Measurements from ENCODE around the gene HASPIN. TPM values are rescaled to one million over a fixed set of nuclear protein-coding genes. Genes with fewer than 3 reads are reported as not detected.

HASPIN gene
- under 1 TPM; 0.33 to 0.79 (median 0.70) TPM for total RNA-seq
- 0.54 TPM for total RNA-seq (2013)

- Histone ChIP-seq H3K4me1 (ENCODE audit: control insufficient read depth, insufficient read depth, low read length) (peaks cover 27% of the 10 kb centered on the region), H3K9me3 (ENCODE audit: control insufficient read depth, insufficient read depth, low read length) (no peaks in the 10 kb centered on the region), H3K27me3 (ENCODE audit: control insufficient read depth, insufficient read depth, low read length) (no peaks in the 10 kb centered on the region), H3K36me3 (ENCODE audit: control insufficient read depth, insufficient read depth, low read length) (peaks cover 11% of the 10 kb centered on the region), H3K4me3 (ENCODE audit: low read length) (peak within 1 kb of the TSS; percentile 78), H3K27ac (ENCODE audit: low read length) (peak within 1 kb of the TSS; percentile 60)
- peak; percentile 89 to 98 for DNase-seq
- TF ChIP-seq, protein P1, sequence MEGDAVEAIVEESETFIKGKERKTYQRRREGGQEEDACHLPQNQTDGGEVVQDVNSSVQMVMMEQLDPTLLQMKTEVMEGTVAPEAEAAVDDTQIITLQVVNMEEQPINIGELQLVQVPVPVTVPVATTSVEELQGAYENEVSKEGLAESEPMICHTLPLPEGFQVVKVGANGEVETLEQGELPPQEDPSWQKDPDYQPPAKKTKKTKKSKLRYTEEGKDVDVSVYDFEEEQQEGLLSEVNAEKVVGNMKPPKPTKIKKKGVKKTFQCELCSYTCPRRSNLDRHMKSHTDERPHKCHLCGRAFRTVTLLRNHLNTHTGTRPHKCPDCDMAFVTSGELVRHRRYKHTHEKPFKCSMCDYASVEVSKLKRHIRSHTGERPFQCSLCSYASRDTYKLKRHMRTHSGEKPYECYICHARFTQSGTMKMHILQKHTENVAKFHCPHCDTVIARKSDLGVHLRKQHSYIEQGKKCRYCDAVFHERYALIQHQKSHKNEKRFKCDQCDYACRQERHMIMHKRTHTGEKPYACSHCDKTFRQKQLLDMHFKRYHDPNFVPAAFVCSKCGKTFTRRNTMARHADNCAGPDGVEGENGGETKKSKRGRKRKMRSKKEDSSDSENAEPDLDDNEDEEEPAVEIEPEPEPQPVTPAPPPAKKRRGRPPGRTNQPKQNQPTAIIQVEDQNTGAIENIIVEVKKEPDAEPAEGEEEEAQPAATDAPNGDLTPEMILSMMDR (IDR thresholded peaks at IDR 0.05) = no peak
- peak within 1 kb of the TSS; percentile 21 to 52 for H3K27ac Mint-ChIP-seq
- peaks cover 18 to 31% of the 10 kb centered on the region in 2 donors for H3K4me1 Mint-ChIP-seq
- ATAC-seq = peak; percentile 92 to 96 (median 96)
- H3K9me3 Mint-ChIP-seq = no peaks in the 10 kb centered on the region
- WGBS (ENCODE audit: insufficient coverage) = under 1% methylated on average over 98 of the region's 98 CpGs
- H3K27me3 Mint-ChIP-seq (ENCODE audit: low read depth in 2 of 2) = no peaks in the 10 kb centered on the region
- peaks cover under 1% of the 10 kb centered on the region for H3K36me3 Mint-ChIP-seq
- intact Hi-C loops (cut with micrococcal nuclease) = no loop called here
- peak within 1 kb of the TSS; percentile 88 for H3K4me3 Mint-ChIP-seq
Measured at GRCh38 chr17:3723556-3724377, at the start of gene HASPIN. TSS of gene HASPIN (plus strand) at chr17:3723903. CDS start at chr17:3723936, 33 bp downstream.

DNA sequence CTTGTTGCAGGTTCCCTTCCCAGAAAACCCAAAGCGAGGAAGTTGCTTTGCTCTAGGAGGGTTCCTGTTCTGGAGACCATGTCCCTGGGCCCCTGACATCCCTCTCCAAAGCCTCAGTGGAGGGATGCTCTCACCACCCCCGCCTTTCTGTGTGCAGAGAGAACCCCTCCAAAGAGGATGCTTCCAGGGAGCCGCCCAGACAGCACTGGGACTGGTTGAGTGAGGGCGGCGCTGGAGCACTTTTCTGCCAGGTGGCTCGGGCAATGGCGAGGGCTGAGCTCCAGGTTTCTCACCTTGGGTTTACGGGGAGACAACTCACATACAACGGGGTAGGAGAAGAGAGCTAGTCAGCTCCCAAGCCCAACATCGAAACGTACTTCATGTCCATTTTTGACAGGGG, 47.8 kb upstream of the HASPIN start:
- Mint-ChIP-seq H3K4me3 (no peak overlapping the region), H3K27me3 (ENCODE audit: low read depth in 2 of 2) (no peaks in the 10 kb centered on the region), H3K36me3 (no peaks in the 10 kb centered on the region), H3K4me1 (no peaks in the 10 kb centered on the region), H3K9me3 (no peaks in the 10 kb centered on the region), H3K27ac (no peak overlapping the region)
- TF ChIP-seq, protein P1 (IDR thresholded peaks at IDR 0.05) = no peak
- 95% methylated on average over 11 of the region's 11 CpGs for WGBS (ENCODE audit: insufficient coverage)
- Histone ChIP-seq H3K4me1 (ENCODE audit: control insufficient read depth, insufficient read depth, low read length) (no peaks in the 10 kb centered on the region), H3K27ac (ENCODE audit: low read length) (no peak overlapping the region), H3K4me3 (ENCODE audit: low read length) (no peak overlapping the region), H3K36me3 (ENCODE audit: control insufficient read depth, insufficient read depth, low read length) (no peaks in the 10 kb centered on the region), H3K9me3 (ENCODE audit: control insufficient read depth, insufficient read depth, low read length) (no peaks in the 10 kb centered on the region), H3K27me3 (ENCODE audit: control insufficient read depth, insufficient read depth, low read length) (no peaks in the 10 kb centered on the region)
- DNase-seq = no peak
- intact Hi-C loops (cut with micrococcal nuclease) = no loop called here
- ATAC-seq = no peak

DNA sequence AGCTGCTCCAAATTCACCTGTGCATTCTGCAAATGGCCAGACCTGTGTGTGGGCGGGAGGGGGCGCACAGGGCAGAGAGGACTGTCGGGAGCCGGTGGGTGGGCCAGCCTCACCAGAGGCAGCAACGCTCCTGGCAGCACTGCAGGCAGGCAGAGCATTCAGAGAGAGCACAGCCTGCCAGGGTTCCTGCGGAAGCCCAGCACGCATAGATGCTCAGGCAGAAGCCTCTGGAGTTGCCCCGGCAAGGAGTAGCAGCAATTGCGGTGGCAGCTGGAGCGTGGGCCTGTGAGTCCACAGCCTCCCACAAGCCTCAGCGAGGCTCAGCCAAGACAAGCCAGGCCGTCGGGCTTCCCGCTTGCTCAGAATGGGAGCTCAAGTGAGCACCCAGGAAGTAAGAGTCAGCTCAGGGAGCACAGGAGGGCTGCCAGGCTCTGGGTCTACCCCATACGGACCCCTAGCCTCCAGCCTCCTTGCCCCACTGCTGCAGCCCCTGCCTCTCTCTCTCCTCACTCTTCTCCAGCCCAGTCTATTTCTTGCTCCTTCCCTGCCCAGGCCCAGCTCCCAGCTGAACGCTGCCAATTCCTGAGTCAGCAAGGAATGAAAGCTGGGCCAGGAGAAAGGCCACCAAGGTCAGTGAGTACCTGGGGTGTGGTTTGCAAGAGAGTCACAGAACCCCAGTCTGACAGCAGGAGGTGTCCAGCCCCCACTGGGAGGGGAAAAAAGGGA, 45.4 kb upstream of the HASPIN start:
- H3K9me3 Mint-ChIP-seq = no peaks in the 10 kb centered on the region
- Histone ChIP-seq H3K4me3 (ENCODE audit: low read length) (no peak overlapping the region), H3K27me3 (ENCODE audit: control insufficient read depth, insufficient read depth, low read length) (no peaks in the 10 kb centered on the region), H3K27ac (ENCODE audit: low read length) (no peak overlapping the region), H3K36me3 (ENCODE audit: control insufficient read depth, insufficient read depth, low read length) (no peaks in the 10 kb centered on the region), H3K9me3 (ENCODE audit: control insufficient read depth, insufficient read depth, low read length) (no peaks in the 10 kb centered on the region), H3K4me1 (ENCODE audit: control insufficient read depth, insufficient read depth, low read length) (peaks cover 11% of the 10 kb centered on the region)
- intact Hi-C loops (cut with micrococcal nuclease) = no loop called here
- DNase-seq = no peak
- ATAC-seq = no peak
- H3K36me3 Mint-ChIP-seq = no peaks in the 10 kb centered on the region
- no peaks in the 10 kb centered on the region for H3K27me3 Mint-ChIP-seq (ENCODE audit: low read depth in 2 of 2)
- no peak overlapping the region for H3K4me3 Mint-ChIP-seq
- H3K4me1 Mint-ChIP-seq = peaks cover 0 to 4% of the 10 kb centered on the region in 2 donors
- H3K27ac Mint-ChIP-seq = no peak overlapping the region
- WGBS (ENCODE audit: insufficient coverage) = 90% methylated on average over 16 of the region's 16 CpGs
- TF ChIP-seq, protein P1 (IDR thresholded peaks at IDR 0.05) = no peak
